ENCODE measurements around the gene SFPQ.

The SFPQ gene

DNA sequence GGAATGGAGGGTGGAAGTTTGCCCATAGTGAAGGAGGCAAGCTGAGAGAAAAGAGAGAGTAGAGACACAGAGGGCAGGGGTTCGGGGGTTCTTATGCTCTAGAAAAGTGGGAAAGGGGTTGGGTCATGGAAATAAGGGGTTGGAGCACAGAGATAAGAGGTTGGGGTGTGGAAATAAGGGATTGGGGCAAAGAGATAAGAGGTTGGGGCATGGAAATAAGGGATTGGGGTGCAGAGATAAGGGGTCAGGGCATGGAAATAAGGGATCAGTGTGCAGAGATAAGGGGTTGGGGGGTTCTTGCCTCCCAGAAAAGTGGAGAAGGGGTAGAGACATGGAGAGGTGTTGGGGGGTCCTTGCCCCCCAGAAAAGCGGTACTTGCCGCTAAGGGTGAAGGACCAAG lies 56.2 kb downstream of the SFPQ start:
- no peak for DNase-seq

Measured in NCI-H524 treated with DMSO at 0.1 percent for 48 hours (cell line).